SKM-1 (cell line): ENCODE results near the gene GABRB3.

Source experiments
- DNase-seq: peaks from one replicate; lab custom pipeline; 2025; ENCODE audit not compliant: unreplicated experiment; lab: John Stamatoyannopoulos, UW

The GABRB3 gene

DNA sequence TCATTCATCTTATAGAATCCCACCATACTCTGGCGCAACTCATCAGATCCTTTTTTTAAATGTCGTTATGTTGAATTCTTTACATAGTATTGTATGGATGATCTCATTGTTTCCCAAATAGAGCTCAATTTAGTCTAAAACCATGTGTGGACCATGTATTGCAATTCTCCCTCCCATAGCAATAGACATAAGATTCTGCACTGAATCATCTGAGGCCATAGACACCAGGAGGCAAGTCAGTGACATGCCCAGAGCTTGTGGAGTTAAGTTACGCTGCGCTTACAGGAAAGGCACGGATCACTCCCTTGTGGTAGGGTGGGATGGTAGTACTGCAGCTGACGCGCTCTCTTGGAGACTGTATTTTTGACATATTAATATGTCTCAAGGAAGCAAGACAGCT, 211.0 kb downstream of the GABRB3 start:
- no peak for DNase-seq

GRCh38 chr15:26561130-26561529, 211.7 kb downstream of the GABRB3 start:
- DNase-seq, result no peak

DNA sequence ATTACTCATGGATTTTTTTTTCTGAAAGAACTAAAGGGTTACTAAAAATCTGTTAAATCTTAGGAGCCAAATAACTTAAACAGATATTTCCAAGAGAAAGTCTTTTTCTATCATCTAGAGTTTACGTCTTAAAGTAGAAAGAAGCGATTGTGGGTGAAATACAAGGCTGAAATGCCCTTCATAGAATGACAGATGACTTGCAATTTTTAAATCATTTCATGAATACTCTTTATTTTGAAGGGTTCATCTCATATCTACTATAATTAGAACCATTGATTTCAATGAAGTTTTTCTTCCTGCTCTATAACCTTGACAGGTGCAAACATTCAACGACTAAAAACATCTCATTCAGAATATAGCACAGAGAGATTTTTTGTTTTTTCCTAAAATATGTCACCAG, 217.0 kb downstream of the GABRB3 start:
- DNase-seq, result no peak

DNA sequence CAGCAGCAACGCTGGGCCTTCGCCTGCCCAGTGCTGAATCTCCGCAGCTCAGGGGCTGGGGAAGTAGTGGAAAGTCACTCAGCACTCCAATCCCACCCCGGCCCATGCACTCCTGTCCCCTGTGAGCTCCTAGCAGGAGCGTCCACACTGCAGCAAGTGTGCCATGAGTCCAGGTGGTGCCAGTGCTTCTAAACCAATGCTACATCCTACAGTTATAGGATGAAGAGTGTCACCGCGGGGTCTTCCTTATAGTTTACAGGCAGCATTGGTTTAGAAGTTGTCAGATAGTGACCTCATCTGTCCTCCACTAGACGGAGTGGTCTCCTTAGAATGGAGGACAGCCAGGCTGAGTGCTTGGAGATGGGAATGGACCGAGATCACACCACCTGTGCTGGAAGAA, 221.4 kb downstream of the GABRB3 start:
- no peak for DNase-seq

- DNase-seq, result no peak
These were observed 222.0 kb downstream of the GABRB3 start for GRCh38 chr15:26550880-26551279.

DNA sequence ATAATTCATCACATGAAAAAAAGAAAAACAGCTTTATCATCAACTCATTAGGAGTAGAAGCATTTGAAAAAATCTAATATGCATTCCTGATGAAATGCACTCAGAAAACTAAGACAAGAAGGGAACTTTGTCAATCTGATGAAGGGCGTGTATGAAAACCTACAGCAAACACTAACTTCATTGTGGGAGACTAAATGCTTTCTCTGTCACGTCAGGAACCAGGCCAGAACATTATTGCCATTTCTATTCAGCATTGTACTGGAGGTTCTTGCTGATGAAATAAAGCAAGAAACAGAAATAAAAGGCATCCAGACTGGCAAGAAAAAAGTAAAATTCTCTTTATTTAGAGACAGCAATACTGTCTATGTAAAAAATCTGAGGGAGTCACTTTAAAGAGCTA, 235.2 kb downstream of the GABRB3 start:
- no peak for DNase-seq

- DNase-seq, result no peak
These were observed 241.4 kb downstream of the GABRB3 start for GRCh38 chr15:26531489-26531888.

DNA sequence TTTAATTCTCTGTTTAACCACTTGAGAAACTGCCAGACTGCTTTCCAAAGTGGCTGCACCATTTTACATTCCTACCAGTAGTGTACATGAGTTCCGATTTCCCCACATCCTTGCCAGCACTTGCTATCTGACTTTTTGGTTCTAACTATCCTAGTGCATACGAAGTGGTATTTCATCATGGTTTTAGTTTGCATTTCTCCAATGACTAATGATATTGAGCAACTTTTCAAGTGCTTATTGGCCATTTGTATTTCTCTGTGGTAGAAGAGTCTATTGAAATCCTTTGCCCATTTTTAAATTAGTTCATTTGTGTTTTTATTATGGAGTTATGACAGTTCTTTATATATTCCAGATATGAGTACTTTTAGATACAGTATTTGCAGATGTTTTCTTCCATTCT, 247.8 kb downstream of the GABRB3 start:
- DNase-seq, result no peak

DNA sequence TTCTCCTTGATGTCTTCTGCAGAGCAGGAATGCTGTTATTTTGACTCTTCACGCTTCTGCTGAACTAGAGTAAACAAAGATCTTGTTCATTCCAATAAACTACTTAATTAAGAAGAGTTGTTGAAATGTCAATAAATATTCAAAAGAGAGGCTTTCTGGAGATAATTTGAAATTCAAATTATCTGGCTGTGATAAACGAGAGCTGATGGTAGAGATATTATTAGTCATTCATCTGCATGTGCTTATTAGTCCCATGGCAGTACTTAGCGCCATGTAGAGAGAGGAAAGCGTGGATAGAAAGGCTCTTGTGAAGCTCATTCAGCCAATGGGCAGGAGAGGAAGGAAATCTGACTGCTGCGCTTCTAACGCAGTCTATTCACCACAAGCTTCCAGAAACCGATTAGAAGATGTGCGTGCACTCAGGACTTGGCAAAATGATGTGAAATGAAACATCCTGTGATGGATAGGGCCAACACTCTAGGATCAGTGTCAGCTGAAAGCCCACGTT, 251.1 kb downstream of the GABRB3 start:
- no peak for DNase-seq

GRCh38 chr15:26521130-26521529, 251.7 kb downstream of the GABRB3 start:
- DNase-seq, result no peak

DNA sequence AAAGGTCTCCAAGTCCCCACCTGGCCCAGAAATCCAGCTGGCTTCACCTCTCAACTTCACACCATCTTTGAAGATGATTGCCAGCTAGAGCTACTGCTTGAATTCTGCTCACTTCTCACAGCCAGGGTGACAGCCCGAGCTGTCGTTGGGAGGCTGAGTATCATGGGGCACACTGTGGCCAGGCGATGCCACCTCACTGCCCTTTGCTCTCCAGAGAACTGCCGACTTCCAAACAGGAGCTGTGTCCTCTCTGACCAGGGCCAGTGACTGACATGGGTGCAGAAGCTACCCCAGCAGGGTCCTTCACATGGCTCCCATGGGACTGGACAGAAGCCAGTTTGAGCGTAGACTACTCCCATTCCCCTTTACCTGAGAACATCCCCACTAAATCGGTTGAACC, 254.0 kb downstream of the GABRB3 start:
- DNase-seq, result no peak

DNA sequence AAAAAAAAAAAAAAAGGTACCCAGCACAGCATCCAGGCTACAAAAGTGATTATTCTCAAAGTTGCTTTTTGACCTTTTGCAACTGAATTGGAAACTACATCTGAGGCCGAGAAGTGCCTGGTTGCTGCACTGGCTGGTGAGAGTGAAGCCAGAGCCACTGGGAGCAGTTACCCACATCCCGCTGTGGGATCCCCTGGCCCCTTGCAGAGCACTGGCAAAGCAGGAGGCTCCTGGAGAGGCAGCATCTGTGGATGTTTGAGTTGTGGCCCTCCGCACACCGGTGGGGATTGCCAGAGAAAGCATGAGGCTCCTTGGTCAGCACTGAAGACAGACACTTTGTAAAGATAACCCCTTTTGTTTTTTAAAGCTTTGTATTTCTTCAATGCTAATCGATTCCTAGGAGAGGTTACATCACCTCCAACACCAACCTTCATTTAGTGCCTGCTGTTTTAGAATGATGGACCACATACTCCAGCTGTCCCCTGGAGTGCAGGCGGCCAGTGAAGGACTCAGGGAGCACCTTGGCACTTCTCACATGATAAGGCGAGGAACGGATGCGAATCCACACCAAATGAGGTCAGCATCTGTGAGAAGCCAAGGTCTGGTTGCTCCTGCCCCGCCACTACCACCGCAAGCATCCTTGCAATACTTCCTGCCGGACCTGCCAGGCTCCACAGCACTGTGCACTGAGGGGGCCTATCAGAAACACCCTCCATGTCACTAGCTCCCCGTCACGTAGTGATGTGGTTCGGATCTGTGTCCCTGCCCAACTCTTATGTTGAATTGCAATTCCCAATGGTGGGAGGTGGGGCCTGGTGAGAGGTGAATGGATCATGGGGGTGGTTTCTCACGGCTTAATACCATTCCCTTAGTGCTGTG, 256.5 kb downstream of the GABRB3 start:
- DNase-seq, result no peak

DNA sequence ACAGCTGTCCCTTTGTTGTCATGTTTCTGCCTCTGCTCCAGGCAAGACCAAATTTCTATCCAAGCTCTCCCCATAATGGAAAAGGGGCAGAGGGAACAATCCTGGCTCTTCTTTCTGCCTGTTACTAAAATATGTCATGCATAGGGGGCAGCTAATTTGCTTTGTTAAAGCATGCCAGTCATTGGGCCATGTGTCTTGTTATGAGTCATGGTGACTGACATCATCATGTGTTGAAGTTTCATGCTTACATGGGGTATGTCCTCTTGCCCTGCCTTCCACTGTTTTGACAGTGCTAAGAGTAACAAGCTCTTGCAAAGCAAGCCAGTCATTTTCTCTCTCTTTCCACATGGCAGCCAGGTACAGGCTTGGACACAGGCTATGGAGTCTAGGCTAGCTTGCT, 268.9 kb downstream of the GABRB3 start:
- no peak for DNase-seq
